GM21381 (cell line): ENCODE measurements around the gene ALKBH6.

Source experiments
- ATAC-seq: cut with Tn5 transposase; IDR thresholded peaks from one replicate; pipeline ENCODE4 v1.9.1; 2021; ENCODE audit warnings: mild to moderate bottlenecking, moderate library complexity; ENCODE audit not compliant: unreplicated experiment

The ALKBH6 gene

GRCh38 chr19:36030264-36031148, 16.5 kb upstream of the ALKBH6 start:
- ATAC-seq = no peak

- ATAC-seq = no peak
Observed at GRCh38 chr19:36028313-36029041, 14.5 kb upstream of the ALKBH6 start.

- no peak for ATAC-seq
Observed at GRCh38 chr19:36027696-36028095, 13.7 kb upstream of the ALKBH6 start.

- no peak for ATAC-seq
Observed at GRCh38 chr19:36026091-36026876, 12.3 kb upstream of the ALKBH6 start.

- no peak for ATAC-seq
Observed at GRCh38 chr19:36025541-36025940, 11.5 kb upstream of the ALKBH6 start.

GRCh38 chr19:36023432-36023831, 9.4 kb upstream of the ALKBH6 start:
- ATAC-seq = no peak

GRCh38 chr19:36019061-36019670, 5.2 kb upstream of the ALKBH6 start:
- ATAC-seq = no peak

GRCh38 chr19:36013280-36014011, 567 bp downstream of the ALKBH6 start:
- ATAC-seq = no peak

GRCh38 chr19:36010402-36010801, 3.6 kb downstream of the ALKBH6 start:
- ATAC-seq = no peak

- no peak for ATAC-seq
Observed at GRCh38 chr19:36009633-36010379, 4.2 kb downstream of the ALKBH6 start.

GRCh38 chr19:36009220-36009619, 4.8 kb downstream of the ALKBH6 start:
- no peak for ATAC-seq

GRCh38 chr19:36008336-36008978, 5.6 kb downstream of the ALKBH6 start, which contains the start of gene SYNE4:
Gene SYNE4, minus strand, starts transcription at chr19:36008813. Its CDS starts 132 bp downstream, at chr19:36008681.
- no peak for ATAC-seq

- ATAC-seq = no peak
Observed at GRCh38 chr19:36006955-36007354, 7.1 kb downstream of the ALKBH6 start.

GRCh38 chr19:36003284-36003683, 10.7 kb downstream of the ALKBH6 start:
- no peak for ATAC-seq

- no peak for ATAC-seq
Observed at GRCh38 chr19:36001605-36002004, 12.4 kb downstream of the ALKBH6 start.

- ATAC-seq = no peak
Observed at GRCh38 chr19:35996777-35997176, 17.2 kb downstream of the ALKBH6 start.

- peak; percentile 83 for ATAC-seq
Observed at GRCh38 chr19:35995048-35995993, 18.7 kb downstream of the ALKBH6 start, which contains the start of gene SDHAF1. Gene SDHAF1, plus strand, starts transcription at chr19:35995188. Its CDS starts 87 bp downstream, at chr19:35995275.
